ENCODE data around the gene TNFAIP2.

Gene TNFAIP2

GRCh38 chr14:103186241-103186822, 63.1 kb downstream of the TNFAIP2 start:
- DNase-seq (ENCODE audit: low read depth in 2 of 2) = no peak
